ENCODE measurements around the gene MEF2D.

GRCh38 chr1:156463874-156464273 is 36.7 kb downstream of the MEF2D start:
- no peak for TF ChIP-seq CTCF (optimal IDR thresholded peaks at IDR 0.05 in 1 of 3, IDR thresholded peaks at IDR 0.05 in 1 of 3, conservative IDR thresholded peaks at IDR 0.05 in 1 of 3; ENCODE audit: extremely low read depth in 1 of 3, insufficient read depth in 2 of 3, low read length in 3 of 3)
- TF ChIP-seq EZH2 (IDR thresholded peaks at IDR 0.05; ENCODE audit: low read length) = no peak

Data from keratinocyte (primary cell).